H1 (cell line): Measurements from ENCODE around the gene TBC1D22A. TPM values are rescaled to one million over a fixed set of nuclear protein-coding genes. Genes with fewer than 3 reads are reported as not detected.

Experiments used
- CHD1 ChIP-seq: IDR thresholded peaks from 2 replicates; pipeline ENCODE4 v1.6.1; 2012; ENCODE audit warnings: low read depth, low read length, improper control_type of control experiment
- CHD7 ChIP-seq: fragments of 300-600 bp; sonication (generic); IDR thresholded peaks from 2 replicates; pipeline ENCODE4 v1.7.1; 2012; ENCODE audit warnings: low read length, moderate library complexity, mild to moderate bottlenecking, inconsistent platforms; ENCODE audit not compliant: insufficient replicate concordance
- POU5F1 ChIP-seq: IDR thresholded peaks from 2 replicates; pipeline ENCODE4 v1.6.1; 2011; ENCODE audit warnings: low read depth, mild to moderate bottlenecking, low read length, moderate library complexity
- RFX5 ChIP-seq: IDR thresholded peaks from 2 replicates; pipeline ENCODE4 v1.6.1; 2011; ENCODE audit warnings: low read depth, low read length, improper control_type of control experiment, borderline replicate concordance
- polyA plus RNA-seq, 7 experiments: library from polyadenylated mRNA; depleted of rRNA in 3 of 7; stranded (reverse) in 5 of 7; unstranded in 2 of 7; fragments of >200 nt in 5 of 7; fragments of 200-250 nt in 2 of 7; gene quantifications; 1 replicate in 5 of 7; 2 replicates in 1 of 7; 4 replicates in 1 of 7; pipeline versions ENCODE4 v1.2.1 to v1.2.3, GENCODE V29; 2011 to 2013; ENCODE audit warnings: missing spikeins in 2 of 7, mixed read lengths in 2 of 7
- total RNA-seq: library from RNA; stranded (reverse); fragmentation: NEBNext Ultra II Directional; extraction: Animal tissue kit (Norgen Biotek cat#: 25700); gene quantifications from 2 replicates; pipeline ENCODE4 v1.2.1, GENCODE V29; 2021

TBC1D22A gene
- total and polyA plus RNA-seq, 2 of the 8 experiments (the other 6 are each of a cell fraction or from before 2014, with no cell fraction given) = 11.9 to 18.4 TPM

- TF ChIP-seq CHD7 = no peak
- TF ChIP-seq CHD1 = no peak
- TF ChIP-seq RFX5 = no peak
- TF ChIP-seq POU5F1 = no peak
Measured at GRCh38 chr22:47116426-47117341, 354.2 kb downstream of the TBC1D22A start (continued).
